Body of pancreas (tissue), 4 donors: ENCODE data around the gene MR1. TPM values are rescaled to one million over a fixed set of nuclear protein-coding genes. Genes with fewer than 3 reads are reported as not detected.

Experiments
- ATAC-seq: fragments of 150-250 bp; one replicate; pipeline ENCODE4 v1.9.1; 2016
- DNase-seq, 4 donors: peaks; one replicate each; pipeline ENCODE4 v3.0.0-alpha.2; 2019
- H3K27ac ChIP-seq, 4 donors: fragments of 200-600 bp; sonication (generic); 1 replicate in 3 of 4; 2 replicates in 1 of 4; pipeline versions ENCODE4 v1.5.1 to v1.6.1; 2016 to 2019; ENCODE audit warnings: mild to moderate bottlenecking in 1 of 4, mixed read lengths in 1 of 4, moderate library complexity in 1 of 4
- H3K27me3 ChIP-seq, 2 donors: fragments of 200-600 bp; sonication (generic); one replicate each; pipeline ENCODE4 v1.6.0; 2016; ENCODE audit warnings: mild to moderate bottlenecking in 1 of 2
- H3K36me3 ChIP-seq, 2 donors: fragments of 200-600 bp; sonication (generic); replicated peaks in 1 of 2; 2 replicates each; pipeline ENCODE4 v1.5.1; 2016; ENCODE audit warnings: low read depth in 2 of 2; ENCODE audit not compliant: insufficient read depth in 1 of 2
- H3K4me1 ChIP-seq: fragments of 200-600 bp; sonication (generic); one replicate; pipeline ENCODE4 v1.6.0; 2016
- H3K4me3 ChIP-seq, 2 donors: fragments of 200-600 bp; sonication (generic); 1 replicate in 1 of 2; 2 replicates in 1 of 2; pipeline ENCODE4 v1.5.1; 2016 to 2019
- H3K9me3 ChIP-seq, 3 donors: fragments of 200-600 bp; sonication (generic); 1 replicate in 2 of 3; 2 replicates in 1 of 3; pipeline ENCODE4 v1.5.1; 2016
- POLR2A ChIP-seq, 3 donors: fragments of 450-650 bp; IDR thresholded peaks; one replicate each; pipeline ENCODE4 v1.6.1; 2016; ENCODE audit warnings: antibody characterized with exemption in 3 of 3, mild to moderate bottlenecking in 2 of 3
- WGBS, 2 donors: methylation state at CpG; one replicate each; pipeline ENCODE4 v1.1.5; 2017; 5-methylcytosine and 5-hydroxymethylcytosine counted together
- intact Hi-C: fragments of 100-400 bp; cut with DNase I; formaldehyde crosslinking; loops from one replicate; pipeline ENCODE4 v1.15.1; 2023
- total RNA-seq, 2 donors: library from RNA; depleted of rRNA; stranded (reverse); fragments of >200 nt; gene quantifications; one replicate each; pipeline ENCODE4 v1.1.0, GENCODE V29; 2016
- TF ChIP-seq, protein P1 (sequence below), 7 experiments: fragments of 450-650 bp in 4 of 7; fragments of 200-600 bp in 3 of 7; sonication (generic) in 3 of 7; IDR thresholded peaks; one replicate each; pipeline ENCODE4 v1.5.1; 2016 to 2019; ENCODE audit warnings: antibody characterized with exemption in 7 of 7

MR1 gene
- total RNA-seq, 2 donors from 2014 or later: 2.3 to 4.9 TPM

DNA sequence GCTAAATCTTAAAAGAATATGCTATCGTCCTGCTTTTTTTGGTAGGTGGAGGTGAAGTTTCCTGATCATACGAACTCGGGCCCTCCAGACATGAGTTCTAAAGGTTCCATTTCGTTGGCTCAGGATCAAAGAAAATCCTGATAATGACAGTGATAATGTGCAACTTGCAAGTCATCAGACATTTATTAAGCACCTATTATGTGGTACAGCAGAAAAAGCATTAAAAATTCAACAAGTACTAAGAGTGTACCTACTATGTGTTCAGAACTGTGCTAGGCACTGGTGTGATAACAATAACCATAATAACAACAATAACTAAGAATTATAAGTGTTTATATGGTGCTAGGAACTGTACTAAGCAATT lies 50.8 kb downstream of the MR1 start:
- peaks cover 8% of the 10 kb centered on the region for H3K4me1 ChIP-seq
- no peaks in the 10 kb centered on the region for H3K27me3 ChIP-seq
- H3K27ac ChIP-seq: no peak overlapping the region
- H3K4me3 ChIP-seq: no peak overlapping the region
- no peaks in the 10 kb centered on the region for H3K9me3 ChIP-seq
- 20 to 23% methylated on average over 4 of the region's 4 CpGs for WGBS, 2 donors
- intact Hi-C loops: no loop called here
- DNase-seq (no peak), ATAC-seq (no peak)
- no peak for TF ChIP-seq POLR2A (IDR thresholded peaks at IDR 0.05)
- TF ChIP-seq, protein P1, sequence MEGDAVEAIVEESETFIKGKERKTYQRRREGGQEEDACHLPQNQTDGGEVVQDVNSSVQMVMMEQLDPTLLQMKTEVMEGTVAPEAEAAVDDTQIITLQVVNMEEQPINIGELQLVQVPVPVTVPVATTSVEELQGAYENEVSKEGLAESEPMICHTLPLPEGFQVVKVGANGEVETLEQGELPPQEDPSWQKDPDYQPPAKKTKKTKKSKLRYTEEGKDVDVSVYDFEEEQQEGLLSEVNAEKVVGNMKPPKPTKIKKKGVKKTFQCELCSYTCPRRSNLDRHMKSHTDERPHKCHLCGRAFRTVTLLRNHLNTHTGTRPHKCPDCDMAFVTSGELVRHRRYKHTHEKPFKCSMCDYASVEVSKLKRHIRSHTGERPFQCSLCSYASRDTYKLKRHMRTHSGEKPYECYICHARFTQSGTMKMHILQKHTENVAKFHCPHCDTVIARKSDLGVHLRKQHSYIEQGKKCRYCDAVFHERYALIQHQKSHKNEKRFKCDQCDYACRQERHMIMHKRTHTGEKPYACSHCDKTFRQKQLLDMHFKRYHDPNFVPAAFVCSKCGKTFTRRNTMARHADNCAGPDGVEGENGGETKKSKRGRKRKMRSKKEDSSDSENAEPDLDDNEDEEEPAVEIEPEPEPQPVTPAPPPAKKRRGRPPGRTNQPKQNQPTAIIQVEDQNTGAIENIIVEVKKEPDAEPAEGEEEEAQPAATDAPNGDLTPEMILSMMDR (IDR thresholded peaks at IDR 0.05): no peak
- no peaks in the 10 kb centered on the region for H3K36me3 ChIP-seq

DNA sequence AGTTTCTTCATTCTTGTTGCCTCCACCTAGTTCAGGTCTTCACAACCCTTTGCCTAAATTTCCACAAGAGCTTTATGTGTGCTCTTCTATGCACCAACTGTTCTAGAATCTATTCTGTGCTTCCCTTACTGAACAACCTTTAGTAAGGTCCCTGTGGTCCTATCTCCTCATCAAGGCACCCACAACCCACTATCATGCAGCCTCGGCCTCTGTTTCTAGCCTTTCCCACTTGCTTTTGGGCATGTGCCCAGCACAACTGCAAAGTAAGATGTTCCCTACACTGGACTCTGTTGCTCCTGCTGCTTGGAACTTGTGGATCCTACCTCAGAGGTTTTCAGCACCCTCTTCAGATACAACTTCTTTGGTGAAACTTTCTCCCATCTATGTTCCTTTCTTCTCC lies 52.3 kb downstream of the MR1 start:
- TF ChIP-seq POLR2A (IDR thresholded peaks at IDR 0.05): no peak
- peaks cover 23% of the 10 kb centered on the region for H3K4me1 ChIP-seq
- WGBS, 2 donors: 85 to 91% methylated on average over 1 of the region's 1 CpG
- no peak for DNase-seq
- no peak for ATAC-seq
- no peak overlapping the region for H3K27ac ChIP-seq
- intact Hi-C loops: loop anchor here (5.0 kb wide), 1 partner anchor 56 kb away; no protein-coding TSS in a partner anchor
- no peaks in the 10 kb centered on the region for H3K27me3 ChIP-seq
- no peaks in the 10 kb centered on the region for H3K36me3 ChIP-seq
- H3K9me3 ChIP-seq: no peaks in the 10 kb centered on the region
- no peak overlapping the region for H3K4me3 ChIP-seq

DNA sequence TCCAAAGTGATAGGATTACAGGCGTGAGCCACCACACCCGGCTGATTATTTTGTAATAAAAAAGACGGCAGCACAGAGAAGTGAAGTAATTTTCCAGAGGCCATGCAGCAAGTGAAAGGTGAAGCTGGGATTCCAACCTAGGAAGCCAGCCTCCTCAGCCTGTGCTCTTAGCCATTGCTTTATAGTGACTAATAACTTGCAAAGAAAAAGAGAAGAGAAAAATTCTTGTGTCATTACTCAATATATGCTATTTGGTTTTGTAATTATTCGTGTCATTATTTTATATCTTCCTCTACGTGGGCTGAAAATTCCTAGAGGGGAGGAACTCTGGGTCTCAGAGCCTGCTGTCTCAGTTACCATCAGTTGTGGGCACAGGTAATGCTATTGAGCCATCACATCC lies 53.1 kb downstream of the MR1 start:
- no peaks in the 10 kb centered on the region for H3K27me3 ChIP-seq
- DNase-seq (no peak), ATAC-seq (no peak)
- no peak for TF ChIP-seq POLR2A (IDR thresholded peaks at IDR 0.05)
- TF ChIP-seq, protein P1 (IDR thresholded peaks at IDR 0.05): no peak
- intact Hi-C loops: loop anchor here (5.0 kb wide), 1 partner anchor 55 kb away; no protein-coding TSS in a partner anchor
- H3K9me3 ChIP-seq: no peaks in the 10 kb centered on the region
- no peak overlapping the region for H3K4me3 ChIP-seq
- WGBS, 2 donors: 55 to 64% methylated on average over 5 of the region's 5 CpGs
- H3K4me1 ChIP-seq: peaks cover 32% of the 10 kb centered on the region
- peak overlapping the region in 1 of 4 donors; percentile 37 for H3K27ac ChIP-seq
- no peaks in the 10 kb centered on the region for H3K36me3 ChIP-seq

DNA sequence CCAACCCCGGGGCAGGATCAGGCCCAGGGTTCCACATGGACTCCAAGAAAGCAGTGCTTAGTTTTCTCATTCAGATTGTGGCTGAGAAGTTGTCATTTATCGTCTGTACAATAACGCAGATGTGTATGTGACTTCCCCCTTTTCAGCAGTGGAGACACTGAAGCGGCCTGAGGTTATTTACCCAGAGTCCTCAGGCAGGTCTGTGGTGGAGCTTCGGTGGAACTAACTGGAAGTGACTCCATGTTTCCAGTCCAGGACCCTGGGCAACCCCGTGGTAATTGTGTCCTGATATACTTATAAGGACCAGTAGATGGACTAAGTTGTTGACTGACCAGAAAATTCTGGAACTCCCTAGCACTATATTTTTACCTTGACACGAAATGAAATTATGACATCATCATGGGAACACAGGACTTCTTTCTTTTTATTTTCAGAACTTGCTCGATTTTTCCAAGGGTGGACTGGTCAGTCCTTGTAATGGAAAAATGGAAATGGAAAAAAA lies 53.7 kb downstream of the MR1 start:
- ATAC-seq: no peak
- Histone ChIP-seq H3K9me3 (no peaks in the 10 kb centered on the region), H3K27me3 (no peaks in the 10 kb centered on the region), H3K4me3 (no peak overlapping the region), H3K4me1 (peaks cover 34% of the 10 kb centered on the region), H3K36me3 (no peaks in the 10 kb centered on the region), H3K27ac (peak overlapping the region in 1 of 4 donors; percentile 37)
- peak in 1 of 4 donors; percentile 57 for DNase-seq
- 62 to 78% methylated on average over 7 to 8 of the region's 8 CpGs for WGBS, 2 donors
- intact Hi-C loops: loop anchor here (5.0 kb wide), 1 partner anchor 55 kb away; no protein-coding TSS in a partner anchor
- no peak for TF ChIP-seq POLR2A (IDR thresholded peaks at IDR 0.05)
- TF ChIP-seq, protein P1 (IDR thresholded peaks at IDR 0.05): no peak

- Histone ChIP-seq H3K27ac (peak within 1 kb of the TSS; percentile 59 to 81 (median 74)), H3K4me3 (peak within 1 kb of the TSS in 1 of 2 donors; percentile 65), H3K9me3 (no peaks in the 10 kb centered on the region), H3K4me1 (peaks cover 37% of the 10 kb centered on the region), H3K27me3 (no peaks in the 10 kb centered on the region), H3K36me3 (no peaks in the 10 kb centered on the region)
- ATAC-seq: peak; percentile 92
- intact Hi-C loops: loop anchor here (5.0 kb wide), 1 partner anchor 54 kb away; no protein-coding TSS in a partner anchor
- DNase-seq: peak; percentile 95 to 96 (median 96)
- TF ChIP-seq POLR2A (IDR thresholded peaks at IDR 0.05): peak; percentile 99 to 100 (median 100)
- TF ChIP-seq, protein P1 (IDR thresholded peaks at IDR 0.05): no peak
- WGBS, 2 donors: 3 to 8% methylated on average over 11 to 76 of the region's 76 CpGs
Measured at GRCh38 chr1:181088079-181089016, 54.6 kb downstream of the MR1 start, which contains the start of gene IER5. Gene IER5 (plus strand): TSS chr1:181088700. CDS start chr1:181088903, 203 bp downstream.
